GM18951 (cell line): Measurements from ENCODE around the gene INAVA.
A peak's percentile ranks its signal among the peaks of the same experiment; 100 is the strongest.

Source experiments
- POLR2A ChIP-seq: IDR thresholded peaks from 4 replicates; pipeline ENCODE4 v1.6.1; 2011; ENCODE audit warnings: mild to moderate bottlenecking; ENCODE audit not compliant: insufficient read length, insufficient read depth; ENCODE audit errors: extremely low read depth
- in situ Hi-C: fragments of 300-500 bp; cut with MboI; formaldehyde crosslinking; loops from one replicate; pipeline ENCODE4 v1.12.0; 2022; ENCODE audit warnings: low sequenced_read_pairs, mixed read lengths, inconsistent platforms; ENCODE audit not compliant: unreplicated experiment

INAVA gene

DNA sequence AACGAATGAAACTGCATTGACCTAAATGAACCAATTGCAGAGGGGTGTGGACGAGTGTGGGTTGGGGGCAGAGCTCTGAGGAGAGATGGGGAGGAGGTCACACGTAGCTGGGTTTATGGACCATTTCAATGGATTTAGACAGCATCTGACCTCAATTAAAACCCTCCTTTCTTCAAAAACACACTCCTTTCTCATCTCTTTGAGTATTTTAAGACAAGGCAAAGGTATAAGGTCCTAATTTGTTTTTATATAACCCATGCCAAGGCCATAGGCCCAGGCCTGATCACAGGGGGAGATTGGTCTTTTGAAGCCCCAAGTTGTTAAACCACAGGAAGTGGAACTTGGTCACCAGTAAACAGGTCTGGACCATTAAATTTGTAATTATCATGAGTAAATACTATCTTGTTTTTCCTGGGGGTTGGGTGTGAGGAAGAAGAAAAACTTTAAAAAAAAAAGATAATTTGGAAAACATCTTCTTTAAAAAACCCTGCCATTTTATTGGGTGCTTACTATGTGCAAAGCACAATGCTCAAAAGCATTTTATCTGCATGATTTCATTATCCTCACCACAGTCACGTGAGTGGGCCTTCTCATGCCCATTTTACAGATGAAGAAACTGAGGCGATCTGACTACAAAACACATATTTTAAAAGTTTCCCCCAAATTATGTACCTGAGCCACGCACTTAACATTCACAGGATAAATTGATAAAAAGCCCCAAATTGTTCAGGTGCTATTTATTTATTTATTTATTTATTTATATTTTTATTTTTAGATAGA lies 8.9 kb upstream of the INAVA start:
- in situ Hi-C loops: no loop called here
- TF ChIP-seq POLR2A: no peak

DNA sequence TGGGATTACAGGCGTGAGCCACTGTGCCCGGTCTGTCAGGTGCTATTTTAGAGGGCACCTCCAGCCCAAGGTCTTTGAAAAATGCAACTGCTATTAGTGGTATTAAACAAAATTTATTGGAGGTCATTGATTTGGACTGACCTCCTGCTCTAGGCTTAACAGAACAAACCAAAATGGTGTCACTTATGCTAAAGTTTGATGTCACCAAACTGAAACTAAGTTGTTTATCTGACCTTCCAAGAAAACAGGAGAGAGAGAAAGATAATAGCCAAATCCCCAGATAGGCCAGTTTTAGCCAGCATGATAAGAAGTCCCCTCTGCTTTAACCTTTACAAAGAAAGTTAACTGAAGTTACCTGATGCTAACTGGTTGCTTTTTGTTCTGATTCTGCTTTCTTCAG lies 8.1 kb upstream of the INAVA start:
- in situ Hi-C loops: no loop called here
- TF ChIP-seq POLR2A: no peak

- TF ChIP-seq POLR2A: no peak
- in situ Hi-C loops: no loop called here
Measured at GRCh38 chr1:200887036-200887435, 7.7 kb upstream of the INAVA start.

GRCh38 chr1:200887772-200888348 lies 6.8 kb upstream of the INAVA start:
- TF ChIP-seq POLR2A: no peak
- in situ Hi-C loops: no loop called here

GRCh38 chr1:200888349-200888838 lies 6.3 kb upstream of the INAVA start:
- TF ChIP-seq POLR2A: peak; percentile 69
- in situ Hi-C loops: no loop called here

GRCh38 chr1:200889571-200889970 lies 5.1 kb upstream of the INAVA start:
- TF ChIP-seq POLR2A: no peak
- in situ Hi-C loops: no loop called here

DNA sequence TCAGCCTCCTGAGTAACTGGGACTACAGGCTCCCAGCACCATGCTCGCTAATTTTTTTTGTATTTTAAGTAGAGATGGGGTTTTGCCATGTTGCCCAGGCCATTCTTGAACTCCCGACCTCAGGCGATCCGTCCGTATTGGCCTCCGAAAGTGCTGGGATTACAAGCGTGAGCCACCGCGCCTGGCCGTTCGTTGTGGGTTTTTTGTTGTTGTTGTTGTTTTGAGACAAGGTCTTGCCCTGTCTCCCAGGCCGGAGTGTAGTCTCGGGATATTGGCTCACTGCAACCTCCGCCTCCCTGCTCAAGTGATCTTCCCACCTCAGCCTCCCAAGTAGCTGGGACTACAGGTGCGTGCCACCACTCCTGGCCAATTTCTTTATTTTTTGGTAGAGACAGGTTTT lies 4.7 kb upstream of the INAVA start:
- in situ Hi-C loops: no loop called here
- no peak for TF ChIP-seq POLR2A

DNA sequence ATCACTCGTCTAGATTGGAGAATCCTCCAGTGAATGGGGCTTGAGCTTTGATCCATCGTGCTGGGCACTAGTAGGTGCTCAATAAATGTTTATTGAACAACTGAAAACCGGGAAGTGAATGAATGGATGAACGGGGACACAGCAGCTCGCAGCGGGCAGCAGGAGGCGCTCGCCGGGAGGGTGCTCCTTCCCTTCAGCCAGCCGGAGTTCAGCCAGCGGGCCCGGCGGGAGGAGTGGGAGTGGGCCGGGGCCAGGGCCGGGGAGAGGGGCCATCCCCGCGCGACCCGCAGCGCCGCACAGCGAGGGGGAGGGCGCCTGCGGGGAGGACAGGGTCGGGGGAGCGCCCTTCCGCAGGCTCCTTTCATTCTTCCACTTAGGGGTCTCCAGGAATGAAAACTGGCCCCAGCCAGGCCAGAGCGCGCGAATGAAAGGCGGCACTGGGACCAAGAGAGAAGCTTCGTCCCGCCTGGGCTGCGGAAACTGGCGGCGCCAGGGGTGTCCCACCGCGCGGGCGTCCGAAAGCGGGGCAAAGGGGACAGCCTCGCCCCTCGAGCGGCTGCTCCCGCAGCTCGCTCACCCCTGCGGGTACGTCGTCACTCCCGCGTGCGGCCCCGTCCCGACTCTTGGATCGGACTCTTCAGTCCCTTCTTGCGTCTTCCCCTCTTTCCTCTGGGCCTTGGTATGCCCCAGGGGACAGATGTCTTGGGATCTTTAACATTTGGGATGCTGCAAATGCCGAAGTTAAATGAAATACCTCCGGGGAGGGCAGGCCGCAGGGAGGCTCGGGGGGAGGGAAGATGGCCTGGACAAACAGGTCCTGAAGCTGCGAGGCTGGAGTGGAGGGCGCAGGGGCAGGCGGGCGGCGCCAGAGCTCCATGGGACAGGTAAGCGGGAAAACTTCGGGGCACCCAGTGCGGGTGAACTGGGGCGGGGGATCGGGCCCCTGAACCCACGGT lies 3.6 kb upstream of the INAVA start:
- in situ Hi-C loops: no loop called here
- TF ChIP-seq POLR2A: peak; percentile 57

GRCh38 chr1:200891774-200892157 lies 2.9 kb upstream of the INAVA start:
- in situ Hi-C loops: no loop called here
- TF ChIP-seq POLR2A: no peak

DNA sequence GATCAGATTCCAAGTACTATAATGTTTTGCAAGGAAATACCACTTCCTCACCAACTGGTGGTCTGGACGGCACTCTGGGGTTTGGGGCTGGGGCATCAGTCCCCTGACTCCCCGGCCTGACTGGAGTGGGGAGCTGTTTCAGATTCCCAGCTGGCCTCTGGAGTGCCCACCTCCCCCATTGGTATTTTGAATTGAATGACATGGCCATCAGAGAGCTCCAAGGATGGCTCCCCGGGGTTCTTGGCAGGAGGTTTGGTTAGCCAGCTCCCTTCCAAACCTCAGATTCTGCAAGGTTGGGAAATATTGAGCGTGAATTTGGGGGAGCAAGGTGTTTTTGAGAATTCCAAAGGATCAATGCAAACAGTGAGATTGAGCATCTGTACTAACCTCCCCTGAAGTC lies 2.2 kb upstream of the INAVA start:
- TF ChIP-seq POLR2A: no peak
- in situ Hi-C loops: no loop called here

DNA sequence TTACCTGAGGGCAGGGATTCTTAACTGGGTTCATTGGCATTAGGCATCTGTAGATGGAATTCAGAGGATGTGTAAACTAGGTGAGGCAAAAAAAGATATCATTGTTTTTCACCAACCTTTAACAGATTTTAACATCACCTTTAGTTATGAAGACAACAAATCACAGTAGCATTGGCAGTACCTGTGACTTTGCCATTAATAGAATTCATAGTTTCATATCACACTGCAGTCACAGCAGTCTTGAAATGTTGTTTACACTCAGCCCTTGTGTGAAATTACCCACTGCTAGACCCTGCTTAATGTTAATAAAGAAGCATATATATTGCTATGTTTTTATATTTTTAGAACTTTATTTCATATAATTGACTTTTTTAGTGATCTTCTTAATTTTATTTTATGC lies 1.7 kb upstream of the INAVA start:
- in situ Hi-C loops: no loop called here
- no peak for TF ChIP-seq POLR2A

DNA sequence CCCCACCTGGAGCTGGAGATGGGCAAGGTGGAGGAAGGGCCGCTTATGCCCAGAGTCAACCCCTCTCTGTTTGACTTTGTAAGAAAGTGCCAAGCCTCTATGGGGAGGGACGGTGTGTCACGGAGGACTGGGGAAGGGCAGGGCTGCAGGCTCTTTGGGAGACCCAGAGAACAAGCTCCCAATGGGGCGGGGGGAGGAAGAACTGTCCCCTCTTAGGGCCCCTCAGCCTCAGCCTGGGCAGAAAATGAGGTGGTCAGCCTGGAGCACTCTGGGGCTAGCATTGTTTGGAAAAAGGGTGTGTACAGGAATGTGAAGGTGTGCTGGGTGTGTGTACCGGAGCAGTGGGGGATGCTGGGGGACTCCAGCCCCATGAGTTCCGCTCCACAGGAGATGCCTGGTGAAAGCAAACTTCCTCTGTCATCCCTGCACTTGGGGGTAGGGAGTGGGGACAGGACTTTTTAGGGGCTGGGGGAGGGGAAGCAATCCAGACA lies 1.2 kb upstream of the INAVA start:
- in situ Hi-C loops: no loop called here
- TF ChIP-seq POLR2A: no peak

- TF ChIP-seq POLR2A: no peak
- in situ Hi-C loops: no loop called here
Measured at GRCh38 chr1:200895443-200895789, 716 bp downstream of the INAVA start.
